GM12891 (cell line): ENCODE measurements around the gene PKP1.

Source experiments
- PAX5 ChIP-seq: IDR thresholded peaks from 2 replicates; pipeline ENCODE4 v1.6.1; 2011; ENCODE audit warnings: low read length, moderate library complexity, mild to moderate bottlenecking; ENCODE audit not compliant: insufficient read depth, severe bottlenecking
- POLR2A ChIP-seq: IDR thresholded peaks from 2 replicates; pipeline ENCODE4 v1.6.1; 2011; ENCODE audit warnings: low read depth, low read length, control low read depth
- POLR2AphosphoS5 ChIP-seq: IDR thresholded peaks from 2 replicates; pipeline ENCODE4 v1.6.1; 2011; ENCODE audit warnings: low read depth, low read length, control low read depth
- POU2F2 ChIP-seq: IDR thresholded peaks from 2 replicates; pipeline ENCODE4 v1.6.1; 2011; ENCODE audit warnings: low read depth, mild to moderate bottlenecking, control low read depth, low read length, moderate library complexity
- SPI1 ChIP-seq: IDR thresholded peaks from 2 replicates; pipeline ENCODE4 v1.6.1; 2011; ENCODE audit warnings: low read depth, low read length, control low read depth
- TAF1 ChIP-seq: IDR thresholded peaks from 2 replicates; pipeline ENCODE4 v1.6.1; 2011; ENCODE audit warnings: low read depth, low read length, control low read depth

DNA sequence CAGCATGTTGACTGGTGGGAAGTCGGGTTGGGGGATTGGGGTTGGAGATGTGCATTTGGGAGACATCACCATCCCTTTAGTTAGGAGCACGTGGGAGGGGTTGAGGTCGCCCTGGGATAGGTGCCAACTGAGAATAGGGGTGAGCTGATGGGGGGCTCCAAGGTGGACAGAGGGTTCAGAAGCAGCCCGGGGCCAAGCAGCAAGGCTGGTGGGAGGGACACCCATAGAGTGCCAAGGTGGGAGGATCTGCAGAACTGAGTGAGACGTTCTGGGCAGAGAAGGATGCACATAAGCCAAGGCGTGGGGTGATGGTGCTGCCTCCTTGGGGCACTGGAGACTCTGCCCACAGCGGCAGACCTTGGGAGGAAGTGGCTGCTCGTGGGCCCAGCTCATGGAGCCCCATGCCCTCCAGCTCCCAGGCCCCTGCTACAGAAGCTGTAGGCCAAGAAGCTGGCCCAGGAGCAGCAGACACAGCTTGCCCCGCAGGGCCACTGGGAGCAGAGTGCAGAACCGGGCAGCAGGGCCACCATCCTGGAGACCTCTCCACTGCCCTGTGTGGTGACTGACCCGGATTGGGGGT lies 31.4 kb upstream of the PKP1 start:
- TF ChIP-seq PAX5 (no peak), POLR2A (no peak), POLR2AphosphoS5 (no peak), SPI1 (no peak), POU2F2 (no peak), TAF1 (no peak)
